GM12892 (cell line): ENCODE results near the gene SVOP.

Experiments
- POLR2AphosphoS5 ChIP-seq: IDR thresholded peaks from 2 replicates; pipeline ENCODE4 v1.6.1; 2011; ENCODE audit warnings: low read depth, low read length, control low read depth
- TAF1 ChIP-seq: IDR thresholded peaks from 2 replicates; pipeline ENCODE4 v1.6.1; 2011; ENCODE audit warnings: low read depth, mild to moderate bottlenecking, control low read depth, low read length, borderline replicate concordance

DNA sequence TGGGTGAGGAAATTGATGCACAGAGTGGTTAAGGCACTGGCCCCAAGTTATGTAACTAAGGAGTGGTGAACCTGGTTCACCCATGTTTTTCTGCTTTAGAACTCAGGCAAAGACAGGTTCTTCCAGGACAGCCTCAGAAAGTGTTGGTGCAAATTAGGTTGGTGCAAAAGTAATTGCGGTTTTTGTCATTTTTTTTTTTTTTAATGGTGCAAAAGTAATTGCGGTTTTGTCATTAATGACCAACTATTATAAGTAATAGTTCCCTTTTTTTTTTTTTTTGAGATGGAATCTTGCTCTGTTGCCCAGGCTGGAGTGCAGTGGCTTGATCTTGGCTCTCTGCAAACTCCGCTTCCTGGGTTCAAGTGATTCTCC is 158.3 kb downstream of the SVOP start:
- TF ChIP-seq TAF1 (no peak), POLR2AphosphoS5 (no peak)
